CD4-positive, alpha-beta T cell (primary cell): Measurements from ENCODE around the gene MTHFD1L. TPM values are rescaled to one million over a fixed set of nuclear protein-coding genes. Genes with fewer than 3 reads are reported as not detected.

Source experiments
- ATAC-seq: fragments of 200-7000 bp; cut with Tn5 transposase; one replicate; pipeline ENCODE4 v1.10.0; 2022; ENCODE audit warnings: mild to moderate bottlenecking; ENCODE audit not compliant: poor library complexity
- CTCF ChIA-PET: fragments of 350-600 bp; sonication (Branson Sonifier 250); formaldehyde crosslinking; loops from one replicate; lab custom pipeline; 2021; ENCODE audit warnings: antibody characterized with exemption, inconsistent platforms; lab: Charles Lee
- POLR2A ChIA-PET: fragments of 350-600 bp; sonication (Branson Sonifier 250); formaldehyde crosslinking; loops from one replicate; lab custom pipeline; 2021; ENCODE audit warnings: antibody characterized with exemption, inconsistent platforms; lab: Charles Lee
- DNase-seq, 14 experiments: peaks; one replicate each; pipeline ENCODE4 v3.0.0-alpha.2; 2013 to 2020; ENCODE audit warnings: mixed read lengths in 2 of 14
- H3K27ac ChIP-seq, 2 donors: one replicate each; pipeline versions ENCODE4 v1.5.1 to v1.7.0; 2013; ENCODE audit warnings: low read length in 2 of 2, low read depth in 1 of 2, mild to moderate bottlenecking in 1 of 2
- H3K27me3 ChIP-seq, 2 experiments: 1 replicate in 1 of 2; 2 replicates in 1 of 2; pipeline versions ENCODE4 v1.6.1 to v1.7.0; 2013; ENCODE audit warnings: low read length in 2 of 2, control low read depth in 1 of 2, mild to moderate bottlenecking in 1 of 2, moderate library complexity in 1 of 2; ENCODE audit not compliant: insufficient read depth in 2 of 2, control insufficient read depth in 1 of 2
- H3K36me3 ChIP-seq: one replicate; pipeline ENCODE4 v1.6.1; 2013; ENCODE audit warnings: low read length, control low read depth; ENCODE audit not compliant: insufficient read depth
- H3K4me1 ChIP-seq: one replicate; pipeline ENCODE4 v1.6.1; 2013; ENCODE audit warnings: low read length, control low read depth; ENCODE audit not compliant: insufficient read depth
- H3K4me3 ChIP-seq: one replicate; pipeline ENCODE4 v1.5.1; 2013; ENCODE audit warnings: mild to moderate bottlenecking, low read length, moderate library complexity
- H3K9me3 ChIP-seq, 2 experiments: 1 replicate in 1 of 2; 2 replicates in 1 of 2; pipeline versions ENCODE4 v1.6.1 to v1.7.0; 2013; ENCODE audit warnings: low read length in 2 of 2, mild to moderate bottlenecking in 2 of 2, control low read depth in 1 of 2, moderate library complexity in 1 of 2; ENCODE audit not compliant: control insufficient read depth in 1 of 2, insufficient read depth in 1 of 2
- H3K27ac Mint-ChIP-seq: one replicate; pipeline ENCODE4 v1.8.0; 2020; ENCODE audit warnings: mixed read lengths
- H3K27me3 Mint-ChIP-seq: one replicate; pipeline ENCODE4 v1.8.0; 2021; ENCODE audit warnings: mixed read lengths
- H3K36me3 Mint-ChIP-seq: one replicate; pipeline ENCODE4 v1.8.0; 2021; ENCODE audit warnings: low read depth, mixed read lengths
- H3K4me1 Mint-ChIP-seq: one replicate; pipeline ENCODE4 v1.8.0; 2021; ENCODE audit warnings: low read depth, mixed read lengths
- H3K4me3 Mint-ChIP-seq: one replicate; pipeline ENCODE4 v1.8.0; 2020; ENCODE audit warnings: mild to moderate bottlenecking, mixed read lengths
- H3K9me3 Mint-ChIP-seq: one replicate; pipeline ENCODE4 v1.8.0; 2020; ENCODE audit warnings: mixed read lengths
- intact Hi-C, 2 experiments: fragments of 100-400 bp; cut with DNase I in 1 of 2; cut with micrococcal nuclease in 1 of 2; formaldehyde crosslinking; loops; one replicate each; pipeline versions ENCODE4 v1.15.1 to v1.9.0; 2023 to 2025; cut with DNase I, micrococcal nuclease
- total RNA-seq, 174 experiments: library from RNA in 2 of 174; stranded (reverse) in 2 of 174; gene quantifications; one replicate each; pipeline ENCODE4 v1.2.3 and lab custom pipeline; 2021 to 2026
- TF ChIP-seq, protein P1 (sequence below): fragments of 200-600 bp; IDR thresholded peaks from one replicate; pipeline ENCODE4 v1.8.0; 2022; ENCODE audit warnings: antibody characterized with exemption, mild to moderate bottlenecking

The MTHFD1L gene
- total RNA-seq, 2 experiments from 2014 or later, result 8.8 to 9.7 TPM

DNA sequence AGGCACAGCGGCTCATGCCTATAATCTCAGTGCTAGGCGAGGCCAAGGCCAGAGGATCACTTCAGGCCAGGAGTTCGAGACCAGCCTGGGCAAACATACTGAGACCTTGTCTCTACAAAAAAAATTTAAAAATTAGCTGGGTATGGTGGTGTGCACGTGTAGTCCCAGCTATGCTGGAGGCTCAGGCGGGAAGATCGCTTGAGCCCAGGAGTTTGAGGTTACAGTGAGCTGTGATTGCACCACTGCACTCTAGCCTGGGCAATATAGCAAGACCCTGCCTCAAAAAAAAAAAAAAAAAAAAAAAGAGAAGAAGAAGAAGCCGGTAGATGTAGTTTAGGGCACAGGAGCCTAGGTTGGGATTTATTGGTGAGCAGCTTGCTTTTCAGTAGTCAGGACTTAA lies 20.7 kb downstream of the MTHFD1L start:
- POLR2A ChIA-PET, result interaction anchor here (0.6 kb wide), 1 partner anchor 46 kb away, joined by 3 read pairs; no protein-coding TSS in a partner anchor
- Mint-ChIP-seq H3K4me1 (no peaks in the 10 kb centered on the region), H3K9me3 (no peaks in the 10 kb centered on the region), H3K36me3 (peaks cover 46% of the 10 kb centered on the region), H3K27me3 (no peaks in the 10 kb centered on the region), H3K27ac (no peak overlapping the region), H3K4me3 (no peak overlapping the region)
- no peaks in the 10 kb centered on the region for H3K4me1 ChIP-seq
- no peak overlapping the region for H3K27ac ChIP-seq
- TF ChIP-seq, protein P1, sequence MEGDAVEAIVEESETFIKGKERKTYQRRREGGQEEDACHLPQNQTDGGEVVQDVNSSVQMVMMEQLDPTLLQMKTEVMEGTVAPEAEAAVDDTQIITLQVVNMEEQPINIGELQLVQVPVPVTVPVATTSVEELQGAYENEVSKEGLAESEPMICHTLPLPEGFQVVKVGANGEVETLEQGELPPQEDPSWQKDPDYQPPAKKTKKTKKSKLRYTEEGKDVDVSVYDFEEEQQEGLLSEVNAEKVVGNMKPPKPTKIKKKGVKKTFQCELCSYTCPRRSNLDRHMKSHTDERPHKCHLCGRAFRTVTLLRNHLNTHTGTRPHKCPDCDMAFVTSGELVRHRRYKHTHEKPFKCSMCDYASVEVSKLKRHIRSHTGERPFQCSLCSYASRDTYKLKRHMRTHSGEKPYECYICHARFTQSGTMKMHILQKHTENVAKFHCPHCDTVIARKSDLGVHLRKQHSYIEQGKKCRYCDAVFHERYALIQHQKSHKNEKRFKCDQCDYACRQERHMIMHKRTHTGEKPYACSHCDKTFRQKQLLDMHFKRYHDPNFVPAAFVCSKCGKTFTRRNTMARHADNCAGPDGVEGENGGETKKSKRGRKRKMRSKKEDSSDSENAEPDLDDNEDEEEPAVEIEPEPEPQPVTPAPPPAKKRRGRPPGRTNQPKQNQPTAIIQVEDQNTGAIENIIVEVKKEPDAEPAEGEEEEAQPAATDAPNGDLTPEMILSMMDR, result no peak
- peaks cover 17% of the 10 kb centered on the region for H3K36me3 ChIP-seq
- H3K27me3 ChIP-seq, result no peaks in the 10 kb centered on the region
- intact Hi-C loops, result no loop called here
- CTCF ChIA-PET, result no interaction called here
- no peak for ATAC-seq
- no peak for DNase-seq
- H3K9me3 ChIP-seq, result no peaks in the 10 kb centered on the region
- no peak overlapping the region for H3K4me3 ChIP-seq

DNA sequence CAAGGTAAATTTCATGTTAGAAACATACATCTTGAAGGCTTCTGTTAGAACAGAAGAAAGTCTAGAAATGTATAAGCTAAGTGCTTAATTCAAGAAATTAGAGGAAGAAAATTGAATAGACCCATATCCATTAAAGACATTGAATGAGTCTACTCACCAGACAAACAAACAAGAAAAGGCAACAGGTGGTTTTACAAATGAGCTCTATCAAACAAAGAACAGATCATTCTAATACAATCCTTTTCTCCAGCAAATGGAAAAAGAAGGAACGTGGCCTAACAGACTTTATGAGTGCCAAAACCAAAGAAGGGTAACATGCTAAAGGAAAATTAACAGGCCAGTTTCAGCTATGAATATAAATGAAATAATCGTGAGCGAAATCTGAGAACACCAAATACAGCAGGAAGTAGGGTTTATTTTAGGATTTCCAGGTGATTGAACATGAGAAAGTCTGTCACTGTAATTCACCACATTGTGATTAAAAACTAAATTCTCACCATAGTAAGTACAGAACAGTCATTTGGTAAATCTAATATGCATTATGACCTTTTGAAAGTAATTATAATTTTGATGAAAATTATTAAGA lies 22.6 kb downstream of the MTHFD1L start:
- Mint-ChIP-seq H3K36me3 (peaks cover 41% of the 10 kb centered on the region), H3K27ac (no peak overlapping the region), H3K9me3 (no peaks in the 10 kb centered on the region), H3K27me3 (no peaks in the 10 kb centered on the region), H3K4me1 (no peaks in the 10 kb centered on the region), H3K4me3 (no peak overlapping the region)
- Histone ChIP-seq H3K4me3 (no peak overlapping the region), H3K4me1 (no peaks in the 10 kb centered on the region), H3K36me3 (peaks cover 17% of the 10 kb centered on the region), H3K27ac (no peak overlapping the region), H3K27me3 (no peaks in the 10 kb centered on the region), H3K9me3 (no peaks in the 10 kb centered on the region)
- TF ChIP-seq, protein P1, result no peak
- CTCF ChIA-PET, result interaction anchor here (11.4 kb wide), 1 partner anchor 436 kb away, joined by 78 read pairs; no protein-coding TSS in a partner anchor
- POLR2A ChIA-PET, result no interaction called here
- no peak for DNase-seq
- ATAC-seq, result no peak
- intact Hi-C loops, result no loop called here

DNA sequence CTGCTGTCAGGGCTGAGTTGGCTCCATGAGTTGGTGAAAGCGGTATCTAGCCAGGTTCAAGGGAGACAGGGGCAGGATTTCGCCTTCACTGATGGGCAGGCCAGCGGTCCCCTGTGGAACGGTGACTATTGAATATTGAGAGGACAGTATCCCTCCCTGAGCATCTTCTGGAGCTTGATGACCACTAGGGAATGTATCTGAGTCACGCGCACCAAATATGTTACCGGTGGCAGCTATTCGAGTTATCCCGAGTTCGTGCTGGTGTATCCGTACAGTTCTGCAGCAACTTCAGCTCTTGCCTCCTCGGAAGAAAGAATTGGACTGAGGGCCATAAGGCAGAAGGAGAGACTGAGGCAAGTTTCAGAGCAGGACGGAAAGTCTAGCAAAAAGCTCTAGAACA lies 24.8 kb downstream of the MTHFD1L start:
- H3K36me3 ChIP-seq, result peaks cover 12% of the 10 kb centered on the region
- DNase-seq (no peak), ATAC-seq (no peak)
- Mint-ChIP-seq H3K27me3 (no peaks in the 10 kb centered on the region), H3K4me1 (peaks cover 8% of the 10 kb centered on the region), H3K9me3 (no peaks in the 10 kb centered on the region), H3K27ac (no peak overlapping the region), H3K36me3 (peaks cover 27% of the 10 kb centered on the region), H3K4me3 (no peak overlapping the region)
- intact Hi-C loops, result loop anchor here (5.0 to 10.0 kb wide), 3 partner anchors 584 to 1377 kb away; no protein-coding TSS in a partner anchor
- no peak overlapping the region for H3K4me3 ChIP-seq
- H3K27ac ChIP-seq, result no peak overlapping the region
- ChIA-PET POLR2A (interaction anchor here (3.2 kb wide), 1 partner anchor 435 kb away, joined by 20 read pairs; no protein-coding TSS in a partner anchor), CTCF (interaction anchor here (11.4 kb wide), 1 partner anchor 434 kb away, joined by 78 read pairs; no protein-coding TSS in a partner anchor)
- H3K4me1 ChIP-seq, result peaks cover 7% of the 10 kb centered on the region
- H3K9me3 ChIP-seq, result no peaks in the 10 kb centered on the region
- no peaks in the 10 kb centered on the region for H3K27me3 ChIP-seq
- TF ChIP-seq, protein P1, result no peak
